ENCODE data around the gene SLC35F3.

SLC35F3 gene

GRCh38 chr1:234214911-234215892 lies 310.7 kb downstream of the SLC35F3 start:
- no peak overlapping the region for H3K4me3 ChIP-seq (replicated peaks; ENCODE audit: low read depth, low read length)
- no peak for DNase-seq (ENCODE audit: extremely low read depth, low read depth)
- no peak for TF ChIP-seq CTCF (IDR thresholded peaks at IDR 0.05; ENCODE audit: low read depth, low read length, missing control alignments)

GRCh38 chr1:234216116-234216703 lies 311.7 kb downstream of the SLC35F3 start:
- H3K4me3 ChIP-seq (replicated peaks; ENCODE audit: low read depth, low read length) = no peak overlapping the region
- DNase-seq (ENCODE audit: extremely low read depth, low read depth) = no peak
- TF ChIP-seq CTCF (IDR thresholded peaks at IDR 0.05; ENCODE audit: low read depth, low read length, missing control alignments) = no peak

- TF ChIP-seq CTCF (IDR thresholded peaks at IDR 0.05; ENCODE audit: low read depth, low read length, missing control alignments) = no peak
- DNase-seq (ENCODE audit: extremely low read depth, low read depth) = no peak
- H3K4me3 ChIP-seq (replicated peaks; ENCODE audit: low read depth, low read length) = no peak overlapping the region
These were observed 312.9 kb downstream of the SLC35F3 start for GRCh38 chr1:234217316-234217840.

- no peak for DNase-seq (ENCODE audit: extremely low read depth, low read depth)
- no peak overlapping the region for H3K4me3 ChIP-seq (replicated peaks; ENCODE audit: low read depth, low read length)
- TF ChIP-seq CTCF (IDR thresholded peaks at IDR 0.05; ENCODE audit: low read depth, low read length, missing control alignments) = no peak
These were observed 313.6 kb downstream of the SLC35F3 start for GRCh38 chr1:234218078-234218477.

GRCh38 chr1:234219711-234220110 lies 315.2 kb downstream of the SLC35F3 start:
- no peak for DNase-seq (ENCODE audit: extremely low read depth, low read depth)
- no peak overlapping the region for H3K4me3 ChIP-seq (replicated peaks; ENCODE audit: low read depth, low read length)
- no peak for TF ChIP-seq CTCF (IDR thresholded peaks at IDR 0.05; ENCODE audit: low read depth, low read length, missing control alignments)

- DNase-seq (ENCODE audit: extremely low read depth, low read depth) = no peak
- no peak for TF ChIP-seq CTCF (IDR thresholded peaks at IDR 0.05; ENCODE audit: low read depth, low read length, missing control alignments)
- H3K4me3 ChIP-seq (replicated peaks; ENCODE audit: low read depth, low read length) = no peak overlapping the region
These were observed 317.1 kb downstream of the SLC35F3 start for GRCh38 chr1:234221601-234222000.

Data from HFF-Myc (cell line).